Lower leg skin (tissue), 3 donors: Measurements from ENCODE around the gene CCR4.

ENCODE experiments used
- POLR2A ChIP-seq, 2 donors: fragments of 450-650 bp; IDR thresholded peaks; one replicate each; pipeline ENCODE4 v1.6.1; 2016 to 2017; ENCODE audit warnings: antibody characterized with exemption in 2 of 2, mild to moderate bottlenecking in 1 of 2, moderate library complexity in 1 of 2
- TF ChIP-seq, protein P1 (sequence below), 3 donors: fragments of 450-650 bp; IDR thresholded peaks; one replicate each; pipeline ENCODE4 v1.5.1; 2016; ENCODE audit warnings: antibody characterized with exemption in 3 of 3, mild to moderate bottlenecking in 3 of 3, moderate library complexity in 2 of 3

DNA sequence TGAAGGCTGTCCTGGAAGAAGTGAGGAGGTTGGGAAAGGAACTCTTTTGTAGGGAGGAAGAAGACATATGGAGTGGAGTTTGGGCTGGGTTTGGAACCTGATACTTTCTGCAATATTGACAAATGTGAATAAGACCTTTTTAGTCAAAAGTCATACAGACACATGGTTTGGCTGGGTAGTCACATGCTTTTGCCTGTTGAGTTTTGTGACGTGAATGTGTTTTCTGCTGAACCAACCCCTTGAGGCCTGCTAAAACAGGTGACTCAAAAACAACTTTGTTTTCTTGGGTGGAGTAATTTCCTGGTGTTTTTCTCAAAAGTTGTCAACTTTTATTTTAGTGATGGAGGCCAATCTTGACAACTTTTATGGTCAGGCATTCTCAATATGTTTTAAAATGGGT, 39.4 kb upstream of the CCR4 start:
- TF ChIP-seq, protein P1, sequence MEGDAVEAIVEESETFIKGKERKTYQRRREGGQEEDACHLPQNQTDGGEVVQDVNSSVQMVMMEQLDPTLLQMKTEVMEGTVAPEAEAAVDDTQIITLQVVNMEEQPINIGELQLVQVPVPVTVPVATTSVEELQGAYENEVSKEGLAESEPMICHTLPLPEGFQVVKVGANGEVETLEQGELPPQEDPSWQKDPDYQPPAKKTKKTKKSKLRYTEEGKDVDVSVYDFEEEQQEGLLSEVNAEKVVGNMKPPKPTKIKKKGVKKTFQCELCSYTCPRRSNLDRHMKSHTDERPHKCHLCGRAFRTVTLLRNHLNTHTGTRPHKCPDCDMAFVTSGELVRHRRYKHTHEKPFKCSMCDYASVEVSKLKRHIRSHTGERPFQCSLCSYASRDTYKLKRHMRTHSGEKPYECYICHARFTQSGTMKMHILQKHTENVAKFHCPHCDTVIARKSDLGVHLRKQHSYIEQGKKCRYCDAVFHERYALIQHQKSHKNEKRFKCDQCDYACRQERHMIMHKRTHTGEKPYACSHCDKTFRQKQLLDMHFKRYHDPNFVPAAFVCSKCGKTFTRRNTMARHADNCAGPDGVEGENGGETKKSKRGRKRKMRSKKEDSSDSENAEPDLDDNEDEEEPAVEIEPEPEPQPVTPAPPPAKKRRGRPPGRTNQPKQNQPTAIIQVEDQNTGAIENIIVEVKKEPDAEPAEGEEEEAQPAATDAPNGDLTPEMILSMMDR (IDR thresholded peaks at IDR 0.05) = no peak
- no peak for TF ChIP-seq POLR2A (IDR thresholded peaks at IDR 0.05)
